PFSK-1 (cell line): ENCODE measurements around the gene HDAC6.

Source experiments
- FOXP2 ChIP-seq: optimal IDR thresholded peaks from 2 replicates; pipeline ENCODE3; 2011; ENCODE audit warnings: borderline replicate concordance, control low read depth, inconsistent platforms; ENCODE audit not compliant: insufficient read depth; ENCODE audit errors: extremely low read length, extremely low read depth
- POLR2AphosphoS5 ChIP-seq: IDR thresholded peaks from 2 replicates; pipeline ENCODE4 v1.6.1; 2012; ENCODE audit warnings: low read depth, mild to moderate bottlenecking, control low read depth, low read length, moderate library complexity
- REST ChIP-seq, 2 experiments: IDR thresholded peaks; 2 replicates each; pipeline versions ENCODE4 v1.6.1 to v1.8.0; 2011 to 2012; ENCODE audit warnings: low read depth in 2 of 2, low read length in 2 of 2, control low read depth in 1 of 2, inconsistent platforms in 1 of 2, mild to moderate bottlenecking in 1 of 2, moderate library complexity in 1 of 2; ENCODE audit not compliant: insufficient read depth in 1 of 2
- SIN3A ChIP-seq: IDR thresholded peaks from 2 replicates; pipeline ENCODE4 v1.6.1; 2012; ENCODE audit warnings: mild to moderate bottlenecking, low read length, moderate library complexity, borderline replicate concordance; ENCODE audit not compliant: insufficient read depth
- TAF1 ChIP-seq: IDR thresholded peaks from 2 replicates; pipeline ENCODE4 v1.6.1; 2012; ENCODE audit warnings: low read length, control low read depth, borderline replicate concordance; ENCODE audit not compliant: insufficient read depth

GRCh38 chrX:48802089-48802904 is 430 bp downstream of the HDAC6 start:
- no peak for TF ChIP-seq SIN3A
- no peak for TF ChIP-seq TAF1
- TF ChIP-seq POLR2AphosphoS5, result peak; percentile 72; the same call in 1 of the 2 replicates
- no peak for TF ChIP-seq REST (IDR thresholded peaks at IDR 0.05; ENCODE audit: insufficient read depth in 1 of 2, low read depth in 2 of 2, low read length in 2 of 2)
- TF ChIP-seq FOXP2, result no peak
